Ureter (tissue), 1 donor: ENCODE results near the gene SMG5. TPM values are rescaled to one million over a fixed set of nuclear protein-coding genes. Genes with fewer than 3 reads are reported as not detected.
"Not testable (repeated sequence)": the region's sequence is repeated elsewhere in the genome, so short reads cannot be mapped to it uniquely, and the experiment has no call there.

Source experiments
- DNase-seq: peaks from one replicate; pipeline ENCODE4 v3.0.0-alpha.2; 2020; ENCODE audit warnings: low spot score
- total RNA-seq: library from RNA; stranded (reverse); gene quantifications from one replicate; pipeline ENCODE4 v1.2.4, GENCODE V29; 2023
- donor health status: DM: yes; HTN: yes; CAD: no.

SMG5 gene
- total RNA-seq, 1 donor from 2014 or later = 77.5 TPM

- DNase-seq = no peak
Measured at GRCh38 chr1:156245451-156246232, 37.0 kb downstream of the SMG5 start.

- no peak for DNase-seq
Measured at GRCh38 chr1:156244712-156245111, 37.9 kb downstream of the SMG5 start.

GRCh38 chr1:156244126-156244525, 38.5 kb downstream of the SMG5 start:
- no peak for DNase-seq

GRCh38 chr1:156242738-156243137, 39.9 kb downstream of the SMG5 start:
- no peak for DNase-seq

- no peak for DNase-seq
Measured at GRCh38 chr1:156241926-156242325, 40.7 kb downstream of the SMG5 start, which contains the start of gene BGLAP. Gene BGLAP (plus strand): TSS chr1:156242184. CDS start chr1:156242232, 48 bp downstream.

- DNase-seq = no peak
Measured at GRCh38 chr1:156241311-156241811, 41.3 kb downstream of the SMG5 start.

- DNase-seq = no peak
Measured at GRCh38 chr1:156238248-156238647, 44.4 kb downstream of the SMG5 start.

- no peak for DNase-seq
Measured at GRCh38 chr1:156236164-156236563, 46.5 kb downstream of the SMG5 start.

GRCh38 chr1:156233426-156234127, 49.0 kb downstream of the SMG5 start:
- DNase-seq = no peak

- no peak for DNase-seq
Measured at GRCh38 chr1:156232201-156232894, 50.3 kb downstream of the SMG5 start.

GRCh38 chr1:156230473-156230837, 52.2 kb downstream of the SMG5 start:
- DNase-seq = no peak

GRCh38 chr1:156229809-156230472, 52.7 kb downstream of the SMG5 start:
- no peak for DNase-seq

- no peak for DNase-seq
Measured at GRCh38 chr1:156228501-156228900, 54.1 kb downstream of the SMG5 start.

- no peak for DNase-seq
Measured at GRCh38 chr1:156226782-156227181, 55.8 kb downstream of the SMG5 start.

GRCh38 chr1:156226116-156226538, 56.5 kb downstream of the SMG5 start:
- no peak for DNase-seq

GRCh38 chr1:156225677-156226014, 57.0 kb downstream of the SMG5 start:
- DNase-seq = no peak

- DNase-seq = no peak
Measured at GRCh38 chr1:156221986-156222692, 60.5 kb downstream of the SMG5 start.

- no peak for DNase-seq
Measured at GRCh38 chr1:156220226-156220625, 62.4 kb downstream of the SMG5 start.

GRCh38 chr1:156217871-156218270, 64.8 kb downstream of the SMG5 start:
- no peak for DNase-seq

GRCh38 chr1:156216361-156217086, 66.1 kb downstream of the SMG5 start:
- DNase-seq = not testable (repeated sequence)
